ENCODE measurements around the gene ADAM17.

GRCh38 chr2:9536504-9536903, 19.1 kb downstream of the ADAM17 start:
- TF ChIP-seq CTCF (IDR thresholded peaks at IDR 0.05 in 8 of 11, conservative IDR thresholded peaks at IDR 0.05 in 3 of 11) (no peak), POLR2A (IDR thresholded peaks at IDR 0.05) (no peak), POLR2AphosphoS5 (IDR thresholded peaks at IDR 0.05) (no peak)

Data from spleen (tissue), 7 donors.